GM18507 (cell line): ENCODE measurements around the gene IGSF23.
"Not testable (repeated sequence)": the region's sequence is repeated elsewhere in the genome, so short reads cannot be mapped to it uniquely, and the experiment has no call there.

Experiments
- DNase-seq: peaks from one replicate; pipeline ENCODE4 v3.0.0; 2011; ENCODE audit warnings: low read depth; ENCODE audit not compliant: insufficient read length; ENCODE audit errors: extremely low spot score
- FAIRE-seq: peaks from 2 replicates; lab custom pipeline; 2011; peaks lifted over from hg19 to GRCh38; lab: Jason Lieb, UNC

The IGSF23 gene

GRCh38 chr19:44658069-44658733, 44.8 kb downstream of the IGSF23 start:
- FAIRE-seq (no peak), DNase-seq (no peak)

- FAIRE-seq (no peak), DNase-seq (no peak)
Measured at GRCh38 chr19:44660081-44660480, 46.7 kb downstream of the IGSF23 start.

- no peak for DNase-seq
- FAIRE-seq: no peak
Measured at GRCh38 chr19:44661205-44661604, 47.8 kb downstream of the IGSF23 start.

- no peak for FAIRE-seq
- no peak for DNase-seq
Measured at GRCh38 chr19:44661904-44662303, 48.5 kb downstream of the IGSF23 start.

- no peak for DNase-seq
- FAIRE-seq: no peak
Measured at GRCh38 chr19:44662691-44663385, 49.5 kb downstream of the IGSF23 start.

GRCh38 chr19:44663996-44664395, 50.6 kb downstream of the IGSF23 start:
- DNase-seq: no peak
- FAIRE-seq: no peak

GRCh38 chr19:44664976-44665375, 51.6 kb downstream of the IGSF23 start:
- FAIRE-seq (no peak), DNase-seq (no peak)

GRCh38 chr19:44666852-44667556, 53.6 kb downstream of the IGSF23 start:
- DNase-seq (no peak), FAIRE-seq (no peak)

GRCh38 chr19:44668985-44669764, 55.8 kb downstream of the IGSF23 start:
- FAIRE-seq: no peak
- DNase-seq: no peak

GRCh38 chr19:44670027-44670426, 56.7 kb downstream of the IGSF23 start:
- not testable (repeated sequence) for FAIRE-seq, DNase-seq

- DNase-seq (no peak), FAIRE-seq (no peak)
Measured at GRCh38 chr19:44671400-44671799, 58.0 kb downstream of the IGSF23 start, which contains the start of gene CEACAM19. Gene CEACAM19, plus strand, starts transcription at chr19:44671482. Its CDS starts 450 bp downstream, at chr19:44671932.

GRCh38 chr19:44672226-44672625, 58.9 kb downstream of the IGSF23 start:
- FAIRE-seq (no peak), DNase-seq (no peak)

- no peak for FAIRE-seq
- DNase-seq: no peak
Measured at GRCh38 chr19:44673510-44673909, 60.1 kb downstream of the IGSF23 start.

GRCh38 chr19:44675521-44675920, 62.2 kb downstream of the IGSF23 start:
- FAIRE-seq (no peak), DNase-seq (no peak)

- no peak for DNase-seq
- FAIRE-seq: no peak
Measured at GRCh38 chr19:44677019-44677811, 63.9 kb downstream of the IGSF23 start.

- DNase-seq: no peak
- no peak for FAIRE-seq
Measured at GRCh38 chr19:44680536-44680935, 67.2 kb downstream of the IGSF23 start.

- FAIRE-seq: no peak
- DNase-seq: no peak
Measured at GRCh38 chr19:44681992-44682790, 68.8 kb downstream of the IGSF23 start.

- peak; percentile 71 for FAIRE-seq
- no peak for DNase-seq
Measured at GRCh38 chr19:44682807-44683206, 69.4 kb downstream of the IGSF23 start.
